NCI-H2196 treated with DMSO at 0.1 percent for 48 hours (cell line): ENCODE measurements around the gene ARID5A.

Source experiments
- DNase-seq: peaks from one replicate; lab custom pipeline; 2025; ENCODE audit not compliant: unreplicated experiment; lab: John Stamatoyannopoulos, UW

ARID5A gene

GRCh38 chr2:96538487-96539214, 2.1 kb downstream of the ARID5A start:
- DNase-seq: no peak

- DNase-seq: no peak
Observed at GRCh38 chr2:96539215-96539920, 2.8 kb downstream of the ARID5A start.

GRCh38 chr2:96540136-96540535, 3.6 kb downstream of the ARID5A start:
- DNase-seq: no peak

GRCh38 chr2:96541398-96542152, 5.0 kb downstream of the ARID5A start:
- no peak for DNase-seq

GRCh38 chr2:96542357-96542977, 5.9 kb downstream of the ARID5A start:
- DNase-seq: no peak

GRCh38 chr2:96546321-96546720, 9.8 kb downstream of the ARID5A start:
- DNase-seq: no peak

GRCh38 chr2:96546797-96547196, 10.2 kb downstream of the ARID5A start:
- no peak for DNase-seq

- DNase-seq: no peak
Observed at GRCh38 chr2:96547203-96547641, 10.7 kb downstream of the ARID5A start.

GRCh38 chr2:96547731-96548171, 11.2 kb downstream of the ARID5A start:
- DNase-seq: no peak

GRCh38 chr2:96548558-96549465, 12.3 kb downstream of the ARID5A start:
- no peak for DNase-seq

- no peak for DNase-seq
Observed at GRCh38 chr2:96549466-96549785, 12.9 kb downstream of the ARID5A start.

GRCh38 chr2:96549967-96550786, 13.6 kb downstream of the ARID5A start:
- no peak for DNase-seq

- no peak for DNase-seq
Observed at GRCh38 chr2:96550787-96551604, 14.4 kb downstream of the ARID5A start.

- no peak for DNase-seq
Observed at GRCh38 chr2:96551605-96552314, 15.2 kb downstream of the ARID5A start.

- no peak for DNase-seq
Observed at GRCh38 chr2:96552315-96553175, 16.0 kb downstream of the ARID5A start.

- DNase-seq: no peak
Observed at GRCh38 chr2:96553176-96553956, 16.8 kb downstream of the ARID5A start.
